ENCODE results near the gene PFKFB3. TPM values are rescaled to one million over a fixed set of nuclear protein-coding genes. Genes with fewer than 3 reads are reported as not detected.

The PFKFB3 gene
- total and polyA plus RNA-seq, 5 donors from 2014 or later = 2.8 to 96.3 (median 4.2) TPM

GRCh38 chr10:6259153-6259552, 56.4 kb downstream of the PFKFB3 start:
- Mint-ChIP-seq H3K36me3 (peaks cover 31% of the 10 kb centered on the region), H3K9me3 (peaks cover 0 to 20% (median 5%) of the 10 kb centered on the region in 7 donors), H3K4me1 (peaks cover 0 to 2% (median 0%) of the 10 kb centered on the region in 4 donors), H3K27me3 (peaks cover 5% of the 10 kb centered on the region), H3K27ac (peak overlapping the region in 1 of 3 donors; percentile 44), H3K4me3 (no peak overlapping the region)
- no peak overlapping the region for H3K4me3 ChIP-seq (ENCODE audit: low read depth, low read length)
- H3K9me3 ChIP-seq (ENCODE audit: control insufficient read depth in 2 of 2, low read length in 2 of 2) = no peaks in the 10 kb centered on the region
- no peaks in the 10 kb centered on the region for H3K4me1 ChIP-seq (ENCODE audit: control insufficient read depth, insufficient read depth, low read length, poor library complexity, severe bottlenecking)
- ATAC-seq (ENCODE audit: low read depth in 2 of 2) (no peak), DNase-seq (no peak)
- no peak overlapping the region for H3K27ac ChIP-seq (ENCODE audit: insufficient read depth, low read length, poor library complexity, severe bottlenecking)
- no peaks in the 10 kb centered on the region for H3K36me3 ChIP-seq (ENCODE audit: control insufficient read depth, insufficient read depth, low read length)
- no peaks in the 10 kb centered on the region for H3K27me3 ChIP-seq (ENCODE audit: control insufficient read depth, insufficient read depth, low read length)

GRCh38 chr10:6260843-6261242, 58.1 kb downstream of the PFKFB3 start:
- H3K9me3 Mint-ChIP-seq = peaks cover 0 to 20% (median 5%) of the 10 kb centered on the region in 7 donors
- no peak for DNase-seq
- no peaks in the 10 kb centered on the region for H3K4me1 ChIP-seq (ENCODE audit: control insufficient read depth, insufficient read depth, low read length, poor library complexity, severe bottlenecking)
- H3K4me3 ChIP-seq (ENCODE audit: low read depth, low read length) = no peak overlapping the region
- H3K36me3 ChIP-seq (ENCODE audit: control insufficient read depth, insufficient read depth, low read length) = no peaks in the 10 kb centered on the region
- H3K27me3 Mint-ChIP-seq = peaks cover 5% of the 10 kb centered on the region
- H3K27me3 ChIP-seq (ENCODE audit: control insufficient read depth, insufficient read depth, low read length) = no peaks in the 10 kb centered on the region
- peaks cover 28% of the 10 kb centered on the region for H3K36me3 Mint-ChIP-seq
- no peak overlapping the region for H3K27ac ChIP-seq (ENCODE audit: insufficient read depth, low read length, poor library complexity, severe bottlenecking)
- H3K9me3 ChIP-seq (ENCODE audit: control insufficient read depth in 2 of 2, low read length in 2 of 2) = no peaks in the 10 kb centered on the region
- H3K4me1 Mint-ChIP-seq = peaks cover 0 to 4% (median 0%) of the 10 kb centered on the region in 4 donors
- no peak overlapping the region for H3K27ac Mint-ChIP-seq
- H3K4me3 Mint-ChIP-seq = no peak overlapping the region
- no peak for ATAC-seq (ENCODE audit: low read depth in 2 of 2)

DNA sequence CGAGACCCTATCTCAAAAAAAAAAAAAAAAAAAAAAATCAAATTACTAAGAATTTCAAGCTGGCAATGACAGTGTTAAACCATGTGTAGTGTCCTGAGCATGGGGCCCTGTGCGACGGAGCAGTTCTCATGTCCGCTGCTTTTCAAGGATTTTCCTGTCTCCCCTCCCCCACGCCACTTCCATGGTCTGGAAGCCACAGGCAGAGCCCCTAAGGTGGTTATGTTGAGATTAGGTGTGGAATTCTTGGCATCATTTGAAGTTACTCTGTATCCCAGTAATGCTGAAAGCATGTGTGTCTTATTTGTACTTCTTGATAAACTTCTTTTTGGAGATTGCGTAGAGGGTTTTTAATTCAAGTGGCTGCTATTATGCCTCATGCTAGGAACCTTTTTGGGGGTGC, 65.2 kb downstream of the PFKFB3 start:
- no peaks in the 10 kb centered on the region for H3K27me3 ChIP-seq (ENCODE audit: control insufficient read depth, insufficient read depth, low read length)
- H3K4me1 ChIP-seq (ENCODE audit: control insufficient read depth, insufficient read depth, low read length, poor library complexity, severe bottlenecking) = peaks cover 28% of the 10 kb centered on the region
- H3K9me3 ChIP-seq (ENCODE audit: control insufficient read depth in 2 of 2, low read length in 2 of 2) = no peaks in the 10 kb centered on the region
- H3K36me3 Mint-ChIP-seq = no peaks in the 10 kb centered on the region
- no peak overlapping the region for H3K27ac ChIP-seq (ENCODE audit: insufficient read depth, low read length, poor library complexity, severe bottlenecking)
- no peak overlapping the region for H3K27ac Mint-ChIP-seq
- DNase-seq (no peak), ATAC-seq (ENCODE audit: low read depth in 2 of 2) (no peak)
- peaks cover 25 to 43% (median 35%) of the 10 kb centered on the region in 4 donors for H3K4me1 Mint-ChIP-seq
- peaks cover 0 to 6% (median 0%) of the 10 kb centered on the region in 7 donors for H3K9me3 Mint-ChIP-seq
- no peaks in the 10 kb centered on the region for H3K36me3 ChIP-seq (ENCODE audit: control insufficient read depth, insufficient read depth, low read length)
- no peaks in the 10 kb centered on the region for H3K27me3 Mint-ChIP-seq
- H3K4me3 Mint-ChIP-seq = no peak overlapping the region
- no peak overlapping the region for H3K4me3 ChIP-seq (ENCODE audit: low read depth, low read length)

GRCh38 chr10:6269432-6269831, 66.7 kb downstream of the PFKFB3 start:
- H3K4me3 ChIP-seq (ENCODE audit: low read depth, low read length) = no peak overlapping the region
- no peaks in the 10 kb centered on the region for H3K36me3 ChIP-seq (ENCODE audit: control insufficient read depth, insufficient read depth, low read length)
- H3K27ac Mint-ChIP-seq = peak overlapping the region in 2 of 3 donors; percentile 96
- H3K27ac ChIP-seq (ENCODE audit: insufficient read depth, low read length, poor library complexity, severe bottlenecking) = peak overlapping the region; percentile 55
- DNase-seq = no peak
- H3K27me3 ChIP-seq (ENCODE audit: control insufficient read depth, insufficient read depth, low read length) = no peaks in the 10 kb centered on the region
- H3K4me1 ChIP-seq (ENCODE audit: control insufficient read depth, insufficient read depth, low read length, poor library complexity, severe bottlenecking) = peaks cover 28% of the 10 kb centered on the region
- no peaks in the 10 kb centered on the region for H3K36me3 Mint-ChIP-seq
- H3K4me1 Mint-ChIP-seq = peaks cover 24 to 48% (median 35%) of the 10 kb centered on the region in 4 donors
- H3K9me3 ChIP-seq (ENCODE audit: control insufficient read depth in 2 of 2, low read length in 2 of 2) = no peaks in the 10 kb centered on the region
- peak overlapping the region; percentile 18 to 51 (median 43) for H3K4me3 Mint-ChIP-seq
- peaks cover 0 to 4% (median 0%) of the 10 kb centered on the region in 7 donors for H3K9me3 Mint-ChIP-seq
- ATAC-seq (ENCODE audit: low read depth in 2 of 2) = no peak
- no peaks in the 10 kb centered on the region for H3K27me3 Mint-ChIP-seq

DNA sequence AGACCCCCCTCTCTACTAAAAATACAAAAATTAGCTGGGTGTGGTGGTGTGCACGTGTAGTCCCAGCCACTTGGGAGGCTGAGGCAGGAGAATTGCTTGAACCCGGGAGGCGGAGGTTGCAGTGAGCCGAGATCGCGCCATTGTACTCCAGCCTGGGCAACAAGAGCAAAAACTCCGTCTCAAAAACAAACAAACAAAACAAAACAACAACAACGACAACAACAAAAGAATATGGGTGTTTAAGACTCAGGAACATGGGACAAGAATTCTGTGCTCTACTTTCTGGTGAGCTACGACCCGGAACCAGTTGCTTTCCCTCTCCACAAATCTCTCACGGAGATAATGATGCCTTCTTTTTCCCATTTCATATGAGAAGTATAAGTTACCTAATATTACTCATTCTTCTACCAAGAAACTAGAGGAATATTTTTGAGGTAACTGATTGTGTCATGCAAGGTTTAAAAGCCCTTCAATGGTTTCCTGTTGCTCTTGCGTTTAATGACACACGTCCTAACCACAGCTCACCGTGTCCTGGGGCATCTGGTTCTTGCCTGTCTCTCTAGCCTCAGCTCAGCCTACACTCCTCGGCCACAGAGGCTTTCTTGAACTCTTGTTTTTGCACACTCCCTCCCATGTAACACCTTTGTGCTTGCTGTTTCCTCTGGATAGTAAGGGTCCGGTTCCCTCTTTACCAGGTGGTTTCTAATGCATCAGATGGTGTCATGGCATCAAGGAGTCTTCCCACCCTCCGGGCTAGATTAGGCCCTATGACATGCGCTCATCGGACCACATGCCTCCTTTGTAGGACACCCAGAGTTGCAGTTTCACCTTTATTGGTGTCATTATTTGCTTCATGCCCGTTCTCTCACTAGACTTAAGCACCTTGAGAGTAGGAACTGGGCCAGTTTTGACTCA, 67.5 kb downstream of the PFKFB3 start:
- Mint-ChIP-seq H3K27ac (peak overlapping the region; percentile 96 to 98 (median 96)), H3K27me3 (no peaks in the 10 kb centered on the region), H3K4me1 (peaks cover 20 to 52% (median 39%) of the 10 kb centered on the region in 4 donors), H3K36me3 (no peaks in the 10 kb centered on the region), H3K9me3 (peaks cover 0 to 2% (median 0%) of the 10 kb centered on the region in 7 donors), H3K4me3 (peak overlapping the region; percentile 10 to 63 (median 41))
- Histone ChIP-seq H3K9me3 (ENCODE audit: control insufficient read depth in 2 of 2, low read length in 2 of 2) (no peaks in the 10 kb centered on the region), H3K27me3 (ENCODE audit: control insufficient read depth, insufficient read depth, low read length) (no peaks in the 10 kb centered on the region), H3K27ac (ENCODE audit: insufficient read depth, low read length, poor library complexity, severe bottlenecking) (peak overlapping the region; percentile 55), H3K36me3 (ENCODE audit: control insufficient read depth, insufficient read depth, low read length) (no peaks in the 10 kb centered on the region), H3K4me1 (ENCODE audit: control insufficient read depth, insufficient read depth, low read length, poor library complexity, severe bottlenecking) (peaks cover 31% of the 10 kb centered on the region), H3K4me3 (ENCODE audit: low read depth, low read length) (peak overlapping the region; percentile 23)
- DNase-seq (peak; percentile 55 to 90 (median 77)), ATAC-seq (ENCODE audit: low read depth in 2 of 2) (peak; percentile 84 to 86)

DNA sequence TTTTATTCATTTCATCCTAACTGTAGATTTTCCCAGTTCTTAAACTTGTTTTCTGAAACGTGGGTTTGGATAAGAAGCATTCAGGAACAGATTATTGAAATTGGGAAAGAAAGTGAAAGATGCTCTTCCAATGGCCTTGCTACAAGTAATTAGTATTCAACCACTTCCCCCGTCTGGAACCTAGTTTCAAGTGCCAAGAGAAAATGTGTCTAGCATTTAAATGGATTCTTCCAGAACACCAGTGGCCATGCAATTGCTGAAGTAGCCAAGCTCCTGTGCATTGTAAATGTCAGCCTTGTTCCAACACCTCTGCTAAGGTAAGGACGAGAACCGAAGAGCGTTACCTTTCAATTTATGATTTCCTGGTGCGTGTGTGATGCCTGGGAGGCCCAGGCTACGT, 68.2 kb downstream of the PFKFB3 start:
- Mint-ChIP-seq H3K27ac (peak overlapping the region; percentile 96 to 98 (median 96)), H3K4me3 (peak overlapping the region in 3 of 4 donors; percentile 52 to 69 (median 65)), H3K27me3 (no peaks in the 10 kb centered on the region), H3K9me3 (peaks cover 0 to 2% (median 0%) of the 10 kb centered on the region in 7 donors), H3K4me1 (peaks cover 20 to 55% (median 42%) of the 10 kb centered on the region in 4 donors), H3K36me3 (no peaks in the 10 kb centered on the region)
- ATAC-seq (ENCODE audit: low read depth in 2 of 2) = no peak
- H3K27me3 ChIP-seq (ENCODE audit: control insufficient read depth, insufficient read depth, low read length) = no peaks in the 10 kb centered on the region
- H3K27ac ChIP-seq (ENCODE audit: insufficient read depth, low read length, poor library complexity, severe bottlenecking) = peak overlapping the region; percentile 55
- no peaks in the 10 kb centered on the region for H3K36me3 ChIP-seq (ENCODE audit: control insufficient read depth, insufficient read depth, low read length)
- H3K4me1 ChIP-seq (ENCODE audit: control insufficient read depth, insufficient read depth, low read length, poor library complexity, severe bottlenecking) = peaks cover 39% of the 10 kb centered on the region
- no peaks in the 10 kb centered on the region for H3K9me3 ChIP-seq (ENCODE audit: control insufficient read depth in 2 of 2, low read length in 2 of 2)
- H3K4me3 ChIP-seq (ENCODE audit: low read depth, low read length) = peak overlapping the region; percentile 23
- DNase-seq = no peak

- peak overlapping the region in 2 of 4 donors; percentile 65 to 73 for H3K4me3 Mint-ChIP-seq
- Histone ChIP-seq H3K27me3 (ENCODE audit: control insufficient read depth, insufficient read depth, low read length) (no peaks in the 10 kb centered on the region), H3K36me3 (ENCODE audit: control insufficient read depth, insufficient read depth, low read length) (no peaks in the 10 kb centered on the region), H3K27ac (ENCODE audit: insufficient read depth, low read length, poor library complexity, severe bottlenecking) (peak overlapping the region; percentile 55), H3K4me1 (ENCODE audit: control insufficient read depth, insufficient read depth, low read length, poor library complexity, severe bottlenecking) (peaks cover 39% of the 10 kb centered on the region), H3K9me3 (ENCODE audit: control insufficient read depth in 2 of 2, low read length in 2 of 2) (no peaks in the 10 kb centered on the region), H3K4me3 (ENCODE audit: low read depth, low read length) (no peak overlapping the region)
- peak overlapping the region; percentile 96 to 98 (median 96) for H3K27ac Mint-ChIP-seq
- H3K36me3 Mint-ChIP-seq = no peaks in the 10 kb centered on the region
- no peak for ATAC-seq (ENCODE audit: low read depth in 2 of 2)
- no peaks in the 10 kb centered on the region for H3K27me3 Mint-ChIP-seq
- no peak for DNase-seq
- peaks cover 0 to 2% (median 0%) of the 10 kb centered on the region in 7 donors for H3K9me3 Mint-ChIP-seq
- peaks cover 20 to 55% (median 43%) of the 10 kb centered on the region in 4 donors for H3K4me1 Mint-ChIP-seq
These were observed 68.9 kb downstream of the PFKFB3 start for GRCh38 chr10:6271663-6272062.
